Measurements from ENCODE around the gene IRF6.

IRF6 gene

GRCh38 chr1:209784265-209785169, 21.4 kb downstream of the IRF6 start, which contains the start of gene C1orf74:
C1orf74 (minus strand) TSS chr1:209784559; CDS start chr1:209783634, 925 bp downstream.
- TF ChIP-seq, protein P1, sequence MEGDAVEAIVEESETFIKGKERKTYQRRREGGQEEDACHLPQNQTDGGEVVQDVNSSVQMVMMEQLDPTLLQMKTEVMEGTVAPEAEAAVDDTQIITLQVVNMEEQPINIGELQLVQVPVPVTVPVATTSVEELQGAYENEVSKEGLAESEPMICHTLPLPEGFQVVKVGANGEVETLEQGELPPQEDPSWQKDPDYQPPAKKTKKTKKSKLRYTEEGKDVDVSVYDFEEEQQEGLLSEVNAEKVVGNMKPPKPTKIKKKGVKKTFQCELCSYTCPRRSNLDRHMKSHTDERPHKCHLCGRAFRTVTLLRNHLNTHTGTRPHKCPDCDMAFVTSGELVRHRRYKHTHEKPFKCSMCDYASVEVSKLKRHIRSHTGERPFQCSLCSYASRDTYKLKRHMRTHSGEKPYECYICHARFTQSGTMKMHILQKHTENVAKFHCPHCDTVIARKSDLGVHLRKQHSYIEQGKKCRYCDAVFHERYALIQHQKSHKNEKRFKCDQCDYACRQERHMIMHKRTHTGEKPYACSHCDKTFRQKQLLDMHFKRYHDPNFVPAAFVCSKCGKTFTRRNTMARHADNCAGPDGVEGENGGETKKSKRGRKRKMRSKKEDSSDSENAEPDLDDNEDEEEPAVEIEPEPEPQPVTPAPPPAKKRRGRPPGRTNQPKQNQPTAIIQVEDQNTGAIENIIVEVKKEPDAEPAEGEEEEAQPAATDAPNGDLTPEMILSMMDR (conservative IDR thresholded peaks at IDR 0.05; ENCODE audit: low read depth, low read length), result no peak
- peak; percentile 85 for DNase-seq (ENCODE audit: low read depth)
- peak within 1 kb of the TSS; percentile 89 for H3K4me3 ChIP-seq (ENCODE audit: low read length)

GRCh38 chr1:209783386-209783785, 22.6 kb downstream of the IRF6 start:
- TF ChIP-seq, protein P1 (conservative IDR thresholded peaks at IDR 0.05; ENCODE audit: low read depth, low read length), result no peak
- no peak for DNase-seq (ENCODE audit: low read depth)
- H3K4me3 ChIP-seq (ENCODE audit: low read length), result peak overlapping the region; percentile 89

DNA sequence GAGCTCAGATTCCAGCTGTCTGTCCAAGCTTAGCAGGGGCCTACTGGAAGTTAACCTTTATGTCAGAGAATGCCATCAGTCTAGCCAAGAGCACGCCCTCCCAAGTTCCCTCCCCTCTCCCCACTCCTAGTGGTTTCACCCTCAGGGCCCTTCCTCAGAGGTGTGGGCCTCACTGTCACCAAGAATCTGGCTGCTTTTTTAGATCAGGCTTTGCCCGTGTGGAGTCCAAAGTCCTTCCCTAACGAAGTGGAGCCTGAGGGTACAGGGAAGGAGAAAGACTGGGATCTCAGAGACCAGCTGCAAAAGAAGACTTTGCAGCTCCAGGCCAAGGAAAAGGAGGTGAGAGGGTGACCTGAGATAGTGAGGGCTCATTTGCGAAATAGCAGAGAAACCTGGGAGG, 25.7 kb downstream of the IRF6 start:
- DNase-seq (ENCODE audit: low read depth), result no peak
- TF ChIP-seq, protein P1 (conservative IDR thresholded peaks at IDR 0.05; ENCODE audit: low read depth, low read length), result no peak
- no peak overlapping the region for H3K4me3 ChIP-seq (ENCODE audit: low read length)

GRCh38 chr1:209778102-209778501, 27.8 kb downstream of the IRF6 start:
- TF ChIP-seq, protein P1 (conservative IDR thresholded peaks at IDR 0.05; ENCODE audit: low read depth, low read length), result no peak
- DNase-seq (ENCODE audit: low read depth), result no peak
- H3K4me3 ChIP-seq (ENCODE audit: low read length), result no peak overlapping the region

DNA sequence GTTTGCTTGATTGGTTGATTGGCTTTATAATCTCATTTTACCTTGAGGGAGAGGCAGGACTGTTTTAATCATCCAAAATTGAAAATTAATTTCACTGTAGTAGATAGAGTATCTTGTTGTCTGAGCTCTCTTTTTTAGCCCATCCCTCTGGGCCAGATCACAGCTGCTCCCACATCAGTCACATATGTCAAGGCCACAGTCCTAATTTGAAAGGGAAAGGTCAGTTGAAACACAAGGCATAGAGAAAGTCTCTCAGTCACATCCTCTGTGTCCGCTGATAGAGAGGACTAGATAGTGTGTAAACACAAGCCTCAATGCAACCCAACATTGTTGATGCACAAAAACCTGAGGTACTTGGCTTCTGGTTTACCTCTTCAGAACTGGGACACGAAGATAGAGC, 28.4 kb downstream of the IRF6 start:
- DNase-seq (ENCODE audit: low read depth), result no peak
- TF ChIP-seq, protein P1 (conservative IDR thresholded peaks at IDR 0.05; ENCODE audit: low read depth, low read length), result no peak
- H3K4me3 ChIP-seq (ENCODE audit: low read length), result no peak overlapping the region

DNA sequence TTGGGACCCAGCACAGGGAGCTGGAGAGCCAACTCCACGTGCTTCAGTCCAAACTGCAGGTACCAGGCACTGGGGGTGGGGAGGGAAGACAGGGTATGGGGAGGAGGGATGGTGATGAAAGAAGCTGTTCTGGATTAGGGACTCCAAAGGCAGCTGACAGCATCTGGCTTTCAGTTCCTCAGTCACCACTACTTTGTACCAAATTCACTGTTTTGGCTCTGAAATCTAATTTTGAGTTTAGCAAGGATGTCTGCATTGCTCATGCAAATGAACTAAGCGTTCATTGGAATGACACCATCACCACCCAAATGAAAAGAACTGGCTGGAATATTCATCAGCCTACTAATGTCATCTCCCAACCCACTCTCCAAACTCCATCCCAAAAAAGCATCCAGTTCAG, 30.3 kb downstream of the IRF6 start:
- no peak for DNase-seq (ENCODE audit: low read depth)
- no peak overlapping the region for H3K4me3 ChIP-seq (ENCODE audit: low read length)
- TF ChIP-seq, protein P1 (conservative IDR thresholded peaks at IDR 0.05; ENCODE audit: low read depth, low read length), result no peak

- no peak overlapping the region for H3K4me3 ChIP-seq (ENCODE audit: low read length)
- no peak for DNase-seq (ENCODE audit: low read depth)
- TF ChIP-seq, protein P1 (conservative IDR thresholded peaks at IDR 0.05; ENCODE audit: low read depth, low read length), result no peak
Observed at GRCh38 chr1:209774592-209774991, 31.4 kb downstream of the IRF6 start.

Data from retinal pigment epithelial cell (primary cell).